Adipose tissue (tissue), 3 donors: ENCODE measurements around the gene FIGLA. TPM values are rescaled to one million over a fixed set of nuclear protein-coding genes. Genes with fewer than 3 reads are reported as not detected.

Experiments
- H3K27ac ChIP-seq: one replicate; pipeline ENCODE4 v1.5.1; 2013; ENCODE audit warnings: low read depth, low read length
- WGBS, 3 donors: extraction: QIAGEN DNeasy Blood & Tissue Kit; methylation state at CpG; one replicate each; pipeline ENCODE4 v1.1.7; 2013; 5-methylcytosine and 5-hydroxymethylcytosine counted together
- polyA plus RNA-seq, 3 donors: library from polyadenylated mRNA; stranded (reverse); fragments of 200-250 nt; gene quantifications; one replicate each; pipeline ENCODE4 v1.2.3, GENCODE V29; 2013
- donor health status: healthy with polysubstance abuse.
- donor health status: Bipolar disorder and iron deficiency.
- donor health status: healthy.

Gene FIGLA, protein sequence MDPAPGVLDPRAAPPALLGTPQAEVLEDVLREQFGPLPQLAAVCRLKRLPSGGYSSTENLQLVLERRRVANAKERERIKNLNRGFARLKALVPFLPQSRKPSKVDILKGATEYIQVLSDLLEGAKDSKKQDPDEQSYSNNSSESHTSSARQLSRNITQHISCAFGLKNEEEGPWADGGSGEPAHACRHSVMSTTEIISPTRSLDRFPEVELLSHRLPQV
- under 1 TPM in 2 of 3 donors, not detected in 1; 0.12 to 0.32 TPM for polyA plus RNA-seq

DNA sequence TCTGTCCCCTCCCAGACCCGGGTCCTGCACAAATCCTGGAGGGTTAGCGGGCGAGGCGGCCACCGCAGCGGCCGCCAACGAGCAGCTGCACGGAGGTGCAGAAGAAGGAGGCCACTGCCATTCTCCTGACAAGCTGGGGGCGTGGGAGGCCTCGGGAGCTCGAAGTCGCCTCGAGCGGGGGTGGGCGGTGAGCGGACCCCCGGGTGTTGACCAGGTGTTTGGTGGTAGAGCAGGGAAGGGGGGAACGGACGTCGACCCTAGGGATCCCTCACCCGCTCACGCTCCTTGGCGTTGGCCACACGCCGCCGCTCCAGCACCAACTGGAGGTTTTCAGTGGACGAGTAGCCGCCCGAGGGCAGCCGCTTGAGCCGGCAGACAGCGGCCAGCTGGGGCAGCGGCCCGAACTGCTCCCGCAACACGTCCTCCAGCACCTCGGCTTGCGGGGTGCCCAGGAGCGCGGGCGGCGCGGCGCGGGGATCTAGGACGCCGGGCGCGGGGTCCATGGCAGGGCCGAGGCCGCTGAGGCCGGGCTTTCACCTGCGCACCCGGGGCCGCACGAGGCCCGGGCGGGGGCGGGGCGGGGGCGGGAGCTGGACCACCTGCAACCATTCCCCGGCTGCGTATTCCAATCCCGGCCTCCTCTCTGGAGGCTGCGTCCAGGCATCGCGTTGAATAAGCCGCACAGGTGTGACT lies at the start of gene FIGLA:
Gene FIGLA, minus strand, starts transcription at position 508 of the 693 bp plus-strand sequence. Its CDS starts 5 bp downstream, at position 503.
- no peak within 1 kb of the TSS for H3K27ac ChIP-seq
- WGBS, 3 donors: 3 to 4% (median 4%) methylated on average over 64 to 69 of the region's 69 CpGs

DNA sequence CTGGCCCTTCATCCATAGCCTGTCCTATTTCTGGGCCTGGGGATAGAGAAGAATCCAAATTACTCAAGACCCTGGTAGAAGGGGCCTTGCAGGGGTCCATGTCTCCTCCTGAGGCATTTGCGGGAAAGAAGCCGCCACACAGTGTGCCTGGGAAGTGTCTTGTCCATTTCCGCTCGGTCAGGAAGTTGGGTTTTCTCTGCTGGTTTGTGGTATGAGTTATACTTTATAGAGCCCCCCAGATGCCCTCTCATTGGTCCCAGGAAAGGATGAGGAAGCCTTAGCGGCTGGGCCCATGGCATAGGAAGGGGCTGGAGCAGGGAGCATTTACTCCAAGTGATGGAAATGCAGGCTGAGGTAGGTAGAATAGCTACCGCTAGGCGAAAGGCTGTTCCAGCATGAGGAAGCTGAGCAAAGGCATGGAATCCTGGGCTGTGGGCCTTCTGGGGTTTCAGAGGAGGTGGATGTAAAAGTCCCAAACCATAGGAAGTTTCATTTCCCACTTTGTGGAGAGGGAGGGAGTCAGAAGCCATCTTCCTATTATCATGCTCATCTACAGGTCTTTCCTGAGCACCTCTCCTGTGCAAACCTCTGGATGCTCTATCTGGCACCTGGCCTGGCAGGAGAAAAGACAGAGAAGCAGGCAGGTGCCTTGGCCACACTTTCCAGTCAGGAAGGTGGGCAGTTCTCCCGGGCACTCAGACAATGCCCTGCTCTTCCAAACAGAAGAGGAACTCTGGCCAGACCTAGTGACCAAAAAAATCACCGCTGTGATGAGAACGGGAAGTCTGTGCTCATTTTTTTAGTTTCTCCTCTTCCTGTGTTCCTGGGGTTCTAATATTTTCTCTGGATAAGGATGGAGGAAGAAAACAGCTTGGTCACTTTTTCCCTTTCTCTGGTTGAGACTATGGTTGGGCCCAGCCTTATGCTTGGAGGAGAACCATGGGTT lies 47.8 kb upstream of the FIGLA start:
- WGBS, 3 donors: 72 to 87% (median 78%) methylated on average over 10 of the region's 10 CpGs
- H3K27ac ChIP-seq: no peak overlapping the region

- no peak within 1 kb of the TSS for H3K27ac ChIP-seq
- 87 to 90% (median 88%) methylated on average over 4 of the region's 4 CpGs for WGBS, 3 donors
These were observed 45.2 kb upstream of the FIGLA start, which contains the start of gene CD207 for GRCh38 chr2:70835643-70836042. Gene CD207, minus strand, starts transcription at chr2:70835816. Its CDS starts 40 bp downstream, at chr2:70835776.

- no peak overlapping the region for H3K27ac ChIP-seq
- WGBS, 3 donors: 61 to 75% (median 66%) methylated on average over 4 of the region's 4 CpGs
These were observed 44.4 kb upstream of the FIGLA start for GRCh38 chr2:70834881-70835280.

DNA sequence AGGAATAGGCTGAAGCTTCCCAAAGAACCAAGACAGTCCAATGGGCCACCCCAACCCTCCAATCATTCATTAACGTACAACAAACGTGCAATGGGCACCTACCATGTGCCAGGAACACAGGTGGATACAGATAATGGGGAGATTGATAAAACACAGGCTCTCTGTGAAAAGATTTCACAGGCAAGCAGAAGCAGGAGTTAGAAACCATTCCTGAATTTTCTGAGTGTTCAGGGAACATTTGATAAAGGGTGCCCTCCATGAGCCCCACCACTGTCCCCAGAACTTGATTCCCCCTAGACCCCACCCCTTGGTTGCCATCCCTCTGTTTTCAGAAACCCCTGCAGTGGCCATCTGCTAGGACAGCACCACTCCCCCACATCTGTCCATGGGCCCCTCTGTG lies 43.7 kb upstream of the FIGLA start:
- H3K27ac ChIP-seq: no peak overlapping the region
- 78 to 89% (median 89%) methylated on average over 2 of the region's 2 CpGs for WGBS, 3 donors

GRCh38 chr2:70833246-70833645 lies 42.8 kb upstream of the FIGLA start:
- 45 to 93% (median 86%) methylated on average over 1 of the region's 1 CpG for WGBS, 3 donors
- H3K27ac ChIP-seq: no peak overlapping the region

- 90 to 92% (median 91%) methylated on average over 2 of the region's 2 CpGs for WGBS, 3 donors
- H3K27ac ChIP-seq: no peak overlapping the region
These were observed 41.9 kb upstream of the FIGLA start for GRCh38 chr2:70832386-70832785.

GRCh38 chr2:70831861-70832260 lies 41.4 kb upstream of the FIGLA start:
- WGBS, 3 donors: 48 to 79% (median 58%) methylated on average over 6 of the region's 6 CpGs
- H3K27ac ChIP-seq: no peak overlapping the region

GRCh38 chr2:70830366-70830765 lies 39.9 kb upstream of the FIGLA start:
- 40 to 66% (median 54%) methylated on average over 5 of the region's 5 CpGs for WGBS, 3 donors
- H3K27ac ChIP-seq: no peak overlapping the region

GRCh38 chr2:70829916-70830315 lies 39.5 kb upstream of the FIGLA start:
- 58 to 67% (median 65%) methylated on average over 1 of the region's 1 CpG for WGBS, 3 donors
- H3K27ac ChIP-seq: no peak overlapping the region

DNA sequence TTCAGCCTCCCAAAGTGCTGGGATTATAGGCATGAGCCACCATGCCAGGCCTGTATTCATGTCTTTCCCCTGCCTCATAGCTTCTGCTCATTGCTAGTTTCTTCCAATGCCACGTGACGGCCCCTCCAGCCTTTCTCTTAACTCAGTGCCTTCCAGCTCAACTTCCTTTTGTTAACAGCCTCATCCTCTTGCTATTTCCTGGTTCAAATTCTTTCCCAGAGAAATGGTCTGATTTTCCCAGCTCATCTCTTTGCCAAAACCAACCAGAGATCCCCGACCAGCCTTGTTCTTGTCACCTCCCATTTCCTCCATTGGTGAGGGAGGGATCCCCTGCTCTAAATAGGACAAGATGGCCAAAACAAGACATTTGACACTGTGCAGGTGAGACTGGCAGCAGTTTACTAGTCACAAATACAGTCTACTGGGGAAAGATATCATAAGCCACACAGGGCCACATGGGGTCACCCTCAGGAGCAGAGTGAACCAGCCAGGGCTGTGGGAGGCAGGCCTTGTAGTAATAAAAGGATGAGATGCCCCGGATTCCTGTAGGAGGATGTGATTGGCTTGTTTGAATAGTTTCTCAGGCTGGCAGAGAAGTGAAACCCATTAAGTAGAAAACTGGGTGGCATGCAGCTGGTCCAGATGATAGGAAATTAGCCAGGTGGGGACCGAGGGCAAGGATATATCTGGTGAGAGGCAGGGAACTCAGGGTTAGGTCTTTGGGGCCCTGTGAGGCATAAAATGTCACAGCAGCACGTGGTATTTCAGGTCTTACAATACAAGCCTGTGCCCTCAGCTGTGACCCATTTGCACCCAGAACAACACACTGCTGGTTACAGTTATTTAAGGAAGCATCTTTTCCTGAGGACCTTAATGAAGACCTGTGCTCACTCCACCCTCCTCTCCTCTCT lies 38.7 kb upstream of the FIGLA start:
- no peak overlapping the region for H3K27ac ChIP-seq
- 59 to 70% (median 61%) methylated on average over 6 of the region's 6 CpGs for WGBS, 3 donors

GRCh38 chr2:70828115-70828514 lies 37.7 kb upstream of the FIGLA start:
- no peak overlapping the region for H3K27ac ChIP-seq
- 46 to 77% (median 77%) methylated on average over 5 of the region's 5 CpGs for WGBS, 3 donors

DNA sequence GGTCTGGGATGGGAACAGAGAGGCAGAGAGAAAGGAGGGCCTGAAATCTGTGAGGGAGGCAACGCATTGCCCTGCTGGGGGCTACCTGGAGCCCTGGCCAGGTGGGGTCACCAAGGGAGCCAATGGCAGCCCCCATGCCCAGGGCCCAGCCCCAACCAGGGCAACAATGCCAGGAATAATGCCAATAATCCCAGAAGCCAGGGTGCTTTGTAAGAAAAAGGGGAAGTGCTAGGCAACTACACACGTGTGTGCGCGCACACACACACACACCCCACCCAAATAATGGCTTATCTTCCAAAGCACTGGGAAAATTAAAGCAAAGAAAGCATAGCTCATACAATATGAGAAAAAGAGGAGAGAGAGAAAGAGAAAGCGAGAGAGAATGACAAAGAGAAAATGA lies 36.9 kb upstream of the FIGLA start:
- WGBS, 3 donors: 57 to 81% (median 63%) methylated on average over 5 of the region's 5 CpGs
- no peak overlapping the region for H3K27ac ChIP-seq

DNA sequence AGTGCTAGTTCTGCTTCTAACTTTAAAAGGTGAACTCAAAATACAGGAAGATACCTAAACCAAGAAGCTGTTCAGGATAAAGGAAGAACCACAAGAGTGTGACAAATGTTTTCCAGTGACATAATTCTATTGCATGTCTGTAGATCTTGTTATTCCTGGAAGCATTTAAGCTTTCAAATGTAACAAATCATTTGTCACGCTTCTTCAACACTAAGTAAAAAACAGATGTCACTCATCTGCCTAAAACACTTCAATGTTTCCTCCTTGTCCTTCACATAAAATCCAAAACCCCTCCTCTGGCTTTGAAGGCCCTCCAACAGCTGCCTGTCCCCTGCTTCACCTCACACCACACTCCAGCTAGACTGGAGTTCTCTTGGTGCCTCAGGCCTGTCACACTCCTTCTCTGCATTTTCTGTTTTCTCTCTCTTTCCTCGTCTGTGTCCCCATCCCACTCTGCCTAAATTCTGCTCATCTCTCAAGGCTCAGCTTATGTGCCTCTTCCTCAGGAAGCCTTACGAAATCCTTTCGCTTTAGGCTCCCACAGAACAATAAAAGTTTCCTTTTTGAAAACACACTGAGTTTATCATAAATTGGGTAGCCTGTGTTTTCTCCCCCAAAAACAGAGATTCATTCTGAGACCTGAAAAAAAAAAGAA lies 36.4 kb upstream of the FIGLA start:
- H3K27ac ChIP-seq: no peak overlapping the region
- 44 to 85% (median 63%) methylated on average over 4 of the region's 4 CpGs for WGBS, 3 donors

DNA sequence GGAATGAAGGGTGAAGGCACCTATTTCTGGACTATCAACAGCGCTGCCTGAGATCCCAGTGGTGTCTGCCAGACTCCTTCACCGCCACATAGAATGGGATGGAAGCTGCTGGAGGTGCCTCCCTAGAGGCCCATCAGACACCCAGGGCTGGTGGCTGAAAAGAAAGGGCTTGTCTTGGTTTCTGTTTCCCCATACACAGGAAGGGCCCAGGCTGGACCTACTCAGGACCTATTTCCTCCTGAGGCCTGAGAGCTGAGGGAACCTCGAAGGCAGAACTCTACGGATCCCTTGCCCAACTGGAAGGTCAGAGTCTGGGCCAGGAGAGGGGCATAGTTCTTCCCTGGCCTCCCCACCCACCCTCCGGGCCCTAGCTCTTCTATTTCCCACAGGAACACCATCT lies 32.8 kb upstream of the FIGLA start:
- H3K27ac ChIP-seq: no peak overlapping the region
- WGBS, 3 donors: 76 to 90% (median 82%) methylated on average over 5 of the region's 5 CpGs

DNA sequence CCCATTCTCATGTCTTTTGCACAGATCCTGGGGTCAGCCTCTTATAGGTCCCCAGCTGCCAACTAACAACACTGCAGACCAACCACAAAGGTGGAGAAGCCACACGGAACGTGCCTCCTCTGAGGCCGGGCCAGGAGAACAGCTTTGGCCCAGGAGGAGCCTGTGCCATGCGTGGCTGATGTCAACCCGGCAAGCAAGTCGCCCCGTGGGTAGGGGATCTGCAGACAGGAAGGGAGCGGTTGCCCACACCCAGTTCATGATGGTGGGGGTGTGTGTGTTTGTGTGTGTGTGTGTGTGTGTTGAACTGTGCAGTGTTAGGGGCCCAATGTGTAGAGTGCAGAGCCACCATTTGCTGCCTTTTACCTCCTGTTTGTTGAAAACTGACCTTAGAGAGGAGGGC lies 32.4 kb upstream of the FIGLA start:
- no peak overlapping the region for H3K27ac ChIP-seq
- WGBS, 3 donors: 71 to 94% (median 86%) methylated on average over 8 of the region's 8 CpGs

DNA sequence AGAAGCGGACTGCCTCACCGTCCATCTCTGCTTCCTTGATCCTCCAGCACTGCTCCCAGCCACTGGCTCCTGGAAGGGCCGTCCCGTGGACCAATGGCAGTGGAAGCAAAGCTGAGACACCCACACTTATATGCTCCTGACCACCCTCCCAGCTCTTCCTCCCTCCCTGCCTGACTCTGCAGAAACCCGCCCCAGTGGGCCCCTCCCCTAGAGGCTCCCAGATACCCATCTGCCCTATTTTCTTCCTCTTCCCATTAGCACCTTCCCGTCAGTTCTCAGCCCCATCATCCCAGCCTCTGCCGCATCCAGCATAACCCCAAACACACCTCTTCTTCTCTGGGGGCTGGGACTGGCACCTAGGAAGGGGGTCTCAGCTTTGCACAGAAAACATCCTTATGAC lies 30.1 kb upstream of the FIGLA start, which contains the start of gene CLEC4F:
Gene CLEC4F, minus strand, starts transcription at position 101 of the 400 bp plus-strand sequence. Its CDS starts 76 bp downstream, at position 25.
- H3K27ac ChIP-seq: no peak within 1 kb of the TSS
- 69 to 81% (median 70%) methylated on average over 7 of the region's 7 CpGs for WGBS, 3 donors
